Stimulated activated CD8-positive, alpha-beta memory T cell treated with anti-CD3 and anti-CD28 coated beads, Interleukin-15, amount 100 ng/mL, for 48 hours (primary cell): ENCODE results near the gene TRMU.
"Not testable (repeated sequence)": the region's sequence is repeated elsewhere in the genome, so short reads cannot be mapped to it uniquely, and the experiment has no call there.

Experiments
- DNase-seq, 2 donors: peaks; one replicate each; pipeline ENCODE4 v3.0.0-alpha.2; 2020; ENCODE audit warnings: low read depth in 2 of 2

Gene TRMU

GRCh38 chr22:46387748-46388147 is 52.2 kb downstream of the TRMU start:
- no peak for DNase-seq

GRCh38 chr22:46388647-46389046 is 53.1 kb downstream of the TRMU start:
- DNase-seq: no peak

GRCh38 chr22:46389081-46389480 is 53.6 kb downstream of the TRMU start:
- DNase-seq: no peak

- no peak for DNase-seq
These were observed 54.7 kb downstream of the TRMU start for GRCh38 chr22:46390105-46390651.

- no peak for DNase-seq
These were observed 55.3 kb downstream of the TRMU start for GRCh38 chr22:46390652-46391301.

GRCh38 chr22:46391486-46392136 is 56.1 kb downstream of the TRMU start:
- no peak for DNase-seq

GRCh38 chr22:46392137-46392844 is 56.8 kb downstream of the TRMU start:
- no peak for DNase-seq

- DNase-seq: no peak
These were observed 58.4 kb downstream of the TRMU start for GRCh38 chr22:46393873-46394272.

GRCh38 chr22:46394622-46395021 is 59.1 kb downstream of the TRMU start:
- DNase-seq: no peak

- no peak for DNase-seq
These were observed 59.6 kb downstream of the TRMU start for GRCh38 chr22:46395145-46395544.

GRCh38 chr22:46397049-46397448 is 61.5 kb downstream of the TRMU start:
- not testable (repeated sequence) for DNase-seq

- DNase-seq: no peak
These were observed 62.0 kb downstream of the TRMU start for GRCh38 chr22:46397514-46397913.

GRCh38 chr22:46397951-46398350 is 62.4 kb downstream of the TRMU start:
- DNase-seq: no peak

GRCh38 chr22:46399251-46400024 is 63.9 kb downstream of the TRMU start:
- DNase-seq: no peak

GRCh38 chr22:46401370-46401769 is 65.9 kb downstream of the TRMU start:
- no peak for DNase-seq

- DNase-seq: no peak
These were observed 67.0 kb downstream of the TRMU start for GRCh38 chr22:46402505-46402904.

- DNase-seq: not testable (repeated sequence)
These were observed 68.4 kb downstream of the TRMU start for GRCh38 chr22:46403880-46404279.

GRCh38 chr22:46405901-46406300 is 70.4 kb downstream of the TRMU start:
- DNase-seq: no peak

GRCh38 chr22:46406349-46406748 is 70.8 kb downstream of the TRMU start:
- no peak for DNase-seq

GRCh38 chr22:46406791-46407190 is 71.3 kb downstream of the TRMU start:
- DNase-seq: no peak
